ENCODE data around the gene TSPAN9. TPM values are rescaled to one million over a fixed set of nuclear protein-coding genes. Genes with fewer than 3 reads are reported as not detected.

The TSPAN9 gene
- total RNA-seq, 1 experiment from 2014 or later: 7.7 TPM

GRCh38 chr12:3250034-3250433 lies 172.9 kb downstream of the TSPAN9 start:
- Histone ChIP-seq H3K9me3 (ENCODE audit: control insufficient read depth, insufficient read depth, low read depth, low read length) (no peaks in the 10 kb centered on the region), H3K4me1 (ENCODE audit: control insufficient read depth, insufficient read depth, low read length) (no peaks in the 10 kb centered on the region), H3K27ac (ENCODE audit: low read length) (no peak overlapping the region), H3K4me3 (ENCODE audit: low read depth in 2 of 2, low read length in 2 of 2) (no peak overlapping the region), H3K27me3 (ENCODE audit: control insufficient read depth, insufficient read depth, low read length) (no peaks in the 10 kb centered on the region), H3K36me3 (ENCODE audit: control insufficient read depth, insufficient read depth, low read length) (no peaks in the 10 kb centered on the region)
- ChIA-PET CTCF (no interaction called here), POLR2A (no interaction called here)
- intact Hi-C loops (cut with micrococcal nuclease; ENCODE audit: unreplicated experiment): no loop called here
- no peak for ATAC-seq
- no peak for DNase-seq (ENCODE audit: low read depth, low spot score)
- in situ Hi-C loops (cut with HindIII; ENCODE audit: low pct_unique_long_range_greater_than_20kb, low sequenced_read_pairs): no loop called here
- TF ChIP-seq TCF7L2 (IDR thresholded peaks at IDR 0.05; ENCODE audit: low read depth, low read length): no peak
- no peak for TF ChIP-seq CTCF (IDR thresholded peaks at IDR 0.05)
- no peak for TF ChIP-seq REST (IDR thresholded peaks at IDR 0.05; ENCODE audit: insufficient read depth in 1 of 2, low read depth in 2 of 2, low read length in 1 of 2)
- no peak for TF ChIP-seq POLR2AphosphoS5 (IDR thresholded peaks at IDR 0.05; ENCODE audit: low read depth, low read length)
- no peak for TF ChIP-seq SIN3A (IDR thresholded peaks at IDR 0.05; ENCODE audit: borderline replicate concordance, insufficient read depth, low read depth, low read length)
- BruUV-seq (replicated peaks): no TSS peak

- Histone ChIP-seq H3K36me3 (ENCODE audit: control insufficient read depth, insufficient read depth, low read length) (no peaks in the 10 kb centered on the region), H3K9me3 (ENCODE audit: control insufficient read depth, insufficient read depth, low read depth, low read length) (no peaks in the 10 kb centered on the region), H3K4me1 (ENCODE audit: control insufficient read depth, insufficient read depth, low read length) (no peaks in the 10 kb centered on the region), H3K4me3 (ENCODE audit: low read depth in 2 of 2, low read length in 2 of 2) (no peak overlapping the region), H3K27me3 (ENCODE audit: control insufficient read depth, insufficient read depth, low read length) (no peaks in the 10 kb centered on the region), H3K27ac (ENCODE audit: low read length) (no peak overlapping the region)
- POLR2A ChIA-PET: no interaction called here
- BruUV-seq (replicated peaks): no TSS peak
- intact Hi-C loops (cut with micrococcal nuclease; ENCODE audit: unreplicated experiment): no loop called here
- no peak for DNase-seq (ENCODE audit: low read depth, low spot score)
- CTCF ChIA-PET: no interaction called here
- no peak for TF ChIP-seq SIN3A (IDR thresholded peaks at IDR 0.05; ENCODE audit: borderline replicate concordance, insufficient read depth, low read depth, low read length)
- TF ChIP-seq POLR2AphosphoS5 (IDR thresholded peaks at IDR 0.05; ENCODE audit: low read depth, low read length): no peak
- TF ChIP-seq TCF7L2 (IDR thresholded peaks at IDR 0.05; ENCODE audit: low read depth, low read length): no peak
- TF ChIP-seq CTCF (IDR thresholded peaks at IDR 0.05): no peak
- no peak for TF ChIP-seq REST (IDR thresholded peaks at IDR 0.05; ENCODE audit: insufficient read depth in 1 of 2, low read depth in 2 of 2, low read length in 1 of 2)
- in situ Hi-C loops (cut with HindIII; ENCODE audit: low pct_unique_long_range_greater_than_20kb, low sequenced_read_pairs): no loop called here
- no peak for ATAC-seq
Measured at GRCh38 chr12:3250576-3250975, 173.4 kb downstream of the TSPAN9 start.
